ENCODE measurements around the gene EIF4A3.
"Not testable (repeated sequence)": the region's sequence is repeated elsewhere in the genome, so short reads cannot be mapped to it uniquely, and the experiment has no call there.

The EIF4A3 gene

GRCh38 chr17:80090164-80090563 is 56.8 kb downstream of the EIF4A3 start:
- H3K4me3 ChIP-seq, H3K27ac ChIP-seq: not testable (repeated sequence)

GRCh38 chr17:80089762-80090161 is 57.2 kb downstream of the EIF4A3 start:
- H3K4me3 ChIP-seq, result no peak overlapping the region

GRCh38 chr17:80087346-80088265 is 59.3 kb downstream of the EIF4A3 start:
- H3K27ac ChIP-seq, result no peak overlapping the region
- no peak overlapping the region for H3K4me3 ChIP-seq

More at GRCh38 chr17:80089762-80090161, 57.2 kb downstream of the EIF4A3 start:
- H3K27ac ChIP-seq, result no peak overlapping the region

- H3K27ac ChIP-seq, result no peak overlapping the region
Observed at GRCh38 chr17:80086616-80087015, 60.3 kb downstream of the EIF4A3 start.

GRCh38 chr17:80086081-80086480 is 60.8 kb downstream of the EIF4A3 start:
- no peak overlapping the region for H3K4me3 ChIP-seq

More at GRCh38 chr17:80086616-80087015, 60.3 kb downstream of the EIF4A3 start:
- no peak overlapping the region for H3K4me3 ChIP-seq

GRCh38 chr17:80084773-80085172 is 62.2 kb downstream of the EIF4A3 start:
- no peak overlapping the region for H3K4me3 ChIP-seq

More at GRCh38 chr17:80086081-80086480, 60.8 kb downstream of the EIF4A3 start:
- no peak overlapping the region for H3K27ac ChIP-seq

More at GRCh38 chr17:80084773-80085172, 62.2 kb downstream of the EIF4A3 start:
- no peak overlapping the region for H3K27ac ChIP-seq

Measured in skin epidermis (tissue), 12 donors.